DOHH2 (cell line): ENCODE results near the gene SLC44A1.

Source experiments
- CTCF ChIP-seq: fragments of 200-600 bp; sonication (generic); IDR thresholded peaks from one replicate; pipeline ENCODE4 v1.5.1; 2014; ENCODE audit warnings: antibody characterized with exemption, mild to moderate bottlenecking, low read depth, low read length; ENCODE audit not compliant: poor library complexity, severe bottlenecking
- EZH2phosphoT487 ChIP-seq: fragments of 200-600 bp; sonication (generic); IDR thresholded peaks from 2 replicates; pipeline ENCODE4 v1.6.1; 2017; ENCODE audit warnings: borderline replicate concordance, mild to moderate bottlenecking, antibody characterized with exemption, low read length, moderate library complexity, mixed read lengths

DNA sequence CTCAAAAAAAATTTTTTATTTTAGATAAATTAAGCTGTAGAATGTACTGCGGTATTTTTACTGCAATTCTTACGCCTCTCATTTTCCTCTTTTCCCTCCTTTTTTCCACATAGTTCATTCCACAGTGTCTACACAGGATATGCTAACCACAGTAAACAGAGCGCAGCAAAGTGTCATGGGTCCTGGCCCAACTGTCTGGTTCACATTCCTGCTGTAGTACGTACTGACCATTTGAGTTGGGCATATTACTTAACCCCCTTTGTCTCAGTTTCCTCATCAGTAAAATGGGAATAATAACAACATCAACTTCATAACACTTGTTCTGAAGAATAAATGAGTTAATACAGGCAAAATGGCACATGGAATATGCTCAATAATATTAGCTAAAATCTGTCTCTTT is 41.6 kb downstream of the SLC44A1 start:
- TF ChIP-seq CTCF (no peak), EZH2phosphoT487 (no peak)
